Measurements from ENCODE around the gene GPR45. TPM values are rescaled to one million over a fixed set of nuclear protein-coding genes. Genes with fewer than 3 reads are reported as not detected.

GPR45 gene
- total RNA-seq, 1 donor from 2014 or later, result not detected

DNA sequence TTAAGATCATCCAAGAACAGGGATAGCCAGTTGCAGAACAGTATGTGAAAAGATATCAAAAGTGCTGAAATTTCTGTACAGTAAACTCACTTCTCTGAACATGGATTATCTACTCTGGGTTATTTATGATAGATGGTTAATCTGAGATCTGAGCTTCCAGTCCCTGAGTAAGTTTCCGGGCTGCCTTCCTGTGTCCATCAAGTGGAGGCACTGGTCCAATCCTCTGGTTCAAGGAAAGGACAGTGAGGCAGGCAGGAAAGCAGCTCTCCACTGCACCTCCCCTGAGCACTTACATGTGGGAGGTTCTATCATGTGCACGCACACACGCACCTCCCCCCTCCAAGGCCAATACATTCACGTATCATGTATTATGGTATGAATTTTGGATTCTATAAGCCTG is 32.5 kb downstream of the GPR45 start:
- no peak overlapping the region for H3K4me3 ChIP-seq
- no peaks in the 10 kb centered on the region for H3K9me3 ChIP-seq (replicated peaks)
- no peak overlapping the region for H3K27ac ChIP-seq (replicated peaks)
- H3K36me3 ChIP-seq, result peaks cover 95% of the 10 kb centered on the region
- no peaks in the 10 kb centered on the region for H3K4me1 ChIP-seq
- TF ChIP-seq, protein P1, sequence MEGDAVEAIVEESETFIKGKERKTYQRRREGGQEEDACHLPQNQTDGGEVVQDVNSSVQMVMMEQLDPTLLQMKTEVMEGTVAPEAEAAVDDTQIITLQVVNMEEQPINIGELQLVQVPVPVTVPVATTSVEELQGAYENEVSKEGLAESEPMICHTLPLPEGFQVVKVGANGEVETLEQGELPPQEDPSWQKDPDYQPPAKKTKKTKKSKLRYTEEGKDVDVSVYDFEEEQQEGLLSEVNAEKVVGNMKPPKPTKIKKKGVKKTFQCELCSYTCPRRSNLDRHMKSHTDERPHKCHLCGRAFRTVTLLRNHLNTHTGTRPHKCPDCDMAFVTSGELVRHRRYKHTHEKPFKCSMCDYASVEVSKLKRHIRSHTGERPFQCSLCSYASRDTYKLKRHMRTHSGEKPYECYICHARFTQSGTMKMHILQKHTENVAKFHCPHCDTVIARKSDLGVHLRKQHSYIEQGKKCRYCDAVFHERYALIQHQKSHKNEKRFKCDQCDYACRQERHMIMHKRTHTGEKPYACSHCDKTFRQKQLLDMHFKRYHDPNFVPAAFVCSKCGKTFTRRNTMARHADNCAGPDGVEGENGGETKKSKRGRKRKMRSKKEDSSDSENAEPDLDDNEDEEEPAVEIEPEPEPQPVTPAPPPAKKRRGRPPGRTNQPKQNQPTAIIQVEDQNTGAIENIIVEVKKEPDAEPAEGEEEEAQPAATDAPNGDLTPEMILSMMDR (IDR thresholded peaks at IDR 0.05; ENCODE audit: borderline replicate concordance), result no peak
- intact Hi-C loops (cut with micrococcal nuclease), result no loop called here
- DNase-seq, result no peak
- no peaks in the 10 kb centered on the region for H3K27me3 ChIP-seq (ENCODE audit: low read depth)

DNA sequence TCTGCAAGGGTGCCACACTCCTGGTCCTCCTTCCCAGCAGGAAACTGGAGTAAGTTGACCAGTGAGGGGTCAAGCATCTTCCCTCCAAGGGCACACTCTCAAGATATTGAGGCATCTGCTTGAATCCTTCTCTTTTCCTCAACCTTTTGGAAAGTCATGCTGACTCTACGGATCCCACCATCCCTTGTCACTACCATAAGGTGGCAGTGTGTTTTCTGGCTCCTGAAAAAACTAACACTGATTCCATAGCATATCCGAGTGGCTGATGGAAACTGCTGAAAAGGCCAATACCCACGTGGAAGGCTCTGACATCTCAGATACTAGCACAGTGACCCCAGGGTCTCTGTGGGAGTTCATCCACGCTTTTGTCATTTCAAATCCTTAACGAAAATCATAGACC is 37.1 kb downstream of the GPR45 start:
- intact Hi-C loops (cut with micrococcal nuclease), result no loop called here
- H3K9me3 ChIP-seq (replicated peaks), result no peaks in the 10 kb centered on the region
- H3K4me3 ChIP-seq, result no peak overlapping the region
- H3K27ac ChIP-seq (replicated peaks), result no peak overlapping the region
- peaks cover 92% of the 10 kb centered on the region for H3K36me3 ChIP-seq
- TF ChIP-seq, protein P1 (IDR thresholded peaks at IDR 0.05; ENCODE audit: borderline replicate concordance), result no peak
- H3K4me1 ChIP-seq, result no peaks in the 10 kb centered on the region
- H3K27me3 ChIP-seq (ENCODE audit: low read depth), result no peaks in the 10 kb centered on the region
- DNase-seq, result no peak

DNA sequence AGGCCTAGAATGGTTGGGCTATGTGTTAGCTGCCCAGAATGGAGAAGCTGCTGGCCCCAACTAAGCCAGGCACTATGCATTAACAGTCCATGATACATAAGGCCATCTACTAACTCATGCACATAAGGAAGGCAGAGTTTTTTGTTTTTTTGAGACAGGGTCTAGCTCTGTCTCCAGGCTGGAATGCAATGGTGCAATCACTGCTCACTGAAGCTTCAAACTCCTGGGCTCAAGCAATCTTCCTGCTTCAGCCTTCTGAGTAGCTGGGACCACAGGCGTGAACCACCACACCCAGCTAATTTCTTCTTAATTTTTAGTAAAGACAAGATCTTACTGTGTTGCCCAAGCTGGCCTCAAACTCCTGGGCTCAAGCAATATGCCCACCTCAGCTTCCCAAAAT is 37.6 kb downstream of the GPR45 start:
- Histone ChIP-seq H3K36me3 (peaks cover 92% of the 10 kb centered on the region), H3K27me3 (ENCODE audit: low read depth) (no peaks in the 10 kb centered on the region), H3K27ac (replicated peaks) (no peak overlapping the region), H3K4me1 (no peaks in the 10 kb centered on the region), H3K9me3 (replicated peaks) (no peaks in the 10 kb centered on the region), H3K4me3 (no peak overlapping the region)
- no peak for DNase-seq
- intact Hi-C loops (cut with micrococcal nuclease), result no loop called here
- TF ChIP-seq, protein P1 (IDR thresholded peaks at IDR 0.05; ENCODE audit: borderline replicate concordance), result no peak

DNA sequence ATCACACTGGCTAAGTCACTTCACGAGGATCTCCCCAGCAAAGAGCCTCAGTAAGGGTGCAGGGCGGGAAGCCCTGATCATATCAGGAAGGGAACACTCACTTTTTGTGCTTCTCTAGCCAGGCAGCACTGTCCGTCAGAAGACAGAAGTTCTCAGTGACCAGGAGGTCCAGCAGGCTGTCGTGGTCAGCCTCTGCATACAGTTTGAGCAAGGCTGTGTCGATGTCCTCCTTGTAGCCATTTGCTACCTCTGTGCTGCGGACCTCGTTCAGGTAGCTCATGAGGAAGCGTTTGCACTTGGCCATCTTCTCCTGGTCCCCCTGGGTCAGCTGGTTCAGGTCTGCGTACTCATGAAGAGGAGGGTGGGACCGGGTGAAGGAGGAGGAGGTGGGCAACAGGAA is 38.7 kb downstream of the GPR45 start:
- Histone ChIP-seq H3K27ac (replicated peaks) (no peak overlapping the region), H3K36me3 (peaks cover 91% of the 10 kb centered on the region), H3K27me3 (ENCODE audit: low read depth) (no peaks in the 10 kb centered on the region), H3K4me1 (no peaks in the 10 kb centered on the region), H3K4me3 (no peak overlapping the region), H3K9me3 (replicated peaks) (no peaks in the 10 kb centered on the region)
- no peak for DNase-seq
- TF ChIP-seq, protein P1 (IDR thresholded peaks at IDR 0.05; ENCODE audit: borderline replicate concordance), result no peak
- intact Hi-C loops (cut with micrococcal nuclease), result no loop called here

DNA sequence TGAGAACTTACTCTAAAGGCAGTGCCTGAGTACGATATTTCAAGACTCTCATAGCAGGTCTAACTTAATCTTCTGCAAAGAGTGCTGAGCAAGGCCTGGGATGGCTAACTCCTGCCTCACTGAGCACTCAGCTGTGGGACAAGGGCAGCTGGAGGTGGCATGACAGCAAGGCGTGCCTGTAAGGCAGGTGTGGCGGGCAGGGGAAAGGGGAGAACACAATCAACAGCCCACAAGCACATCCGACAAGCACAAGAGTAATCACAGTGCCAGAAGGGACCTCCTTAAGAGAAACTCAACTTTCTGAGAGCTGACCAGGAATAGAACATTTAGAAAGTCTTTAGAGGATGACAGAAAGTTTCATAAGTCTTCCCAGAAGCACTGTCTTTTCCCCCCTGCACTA is 42.0 kb downstream of the GPR45 start:
- H3K4me1 ChIP-seq, result no peaks in the 10 kb centered on the region

More for the DNA sequence above, 42.0 kb downstream of the GPR45 start:
- H3K9me3 ChIP-seq (replicated peaks), result no peaks in the 10 kb centered on the region
- DNase-seq, result no peak
- no peak overlapping the region for H3K4me3 ChIP-seq
- intact Hi-C loops (cut with micrococcal nuclease), result no loop called here
- no peak overlapping the region for H3K27ac ChIP-seq (replicated peaks)
- peaks cover 80% of the 10 kb centered on the region for H3K36me3 ChIP-seq
- H3K27me3 ChIP-seq (ENCODE audit: low read depth), result no peaks in the 10 kb centered on the region
- TF ChIP-seq, protein P1 (IDR thresholded peaks at IDR 0.05; ENCODE audit: borderline replicate concordance), result no peak

Data from left ventricle myocardium inferior (tissue), 1 donor.